PC-9 (cell line): ENCODE results near the gene GSG1.

Experiments
- CTCF ChIP-seq: fragments of 200-600 bp; sonication (generic); conservative IDR thresholded peaks from 2 replicates; pipeline ENCODE4 v1.6.1; 2017; ENCODE audit warnings: mixed run types, antibody characterized with exemption, mild to moderate bottlenecking, moderate library complexity
- EZH2 ChIP-seq: fragments of 200-600 bp; sonication (generic); IDR thresholded peaks from 2 replicates; pipeline ENCODE4 v1.8.0; 2017; ENCODE audit warnings: antibody characterized with exemption, low read depth

- TF ChIP-seq CTCF (no peak), EZH2 (no peak)
These were observed 45.9 kb upstream of the GSG1 start for GRCh38 chr12:13149411-13149810.
